GM23338 (cell line): ENCODE measurements around the gene INPP4B. TPM values are rescaled to one million over a fixed set of nuclear protein-coding genes. Genes with fewer than 3 reads are reported as not detected.

Source experiments
- ATAC-seq: fragments of 200-7000 bp; cut with Tn5 transposase; 3 replicates; pipeline ENCODE4 v1.9.1; 2020
- DNase-seq: peaks from one replicate; pipeline ENCODE4 v3.0.0-alpha.2; 2015; ENCODE audit warnings: low spot score
- H2AFZ ChIP-seq: fragments of 200-600 bp; sonication (generic); 2 replicates; pipeline ENCODE4 v1.8.0; 2016; ENCODE audit warnings: antibody characterized with exemption, mild to moderate bottlenecking, moderate library complexity
- H3F3A ChIP-seq: fragments of 200-600 bp; sonication (generic); replicated peaks from 2 replicates; pipeline ENCODE4 v1.8.0; 2017; ENCODE audit warnings: antibody characterized with exemption, mixed run types, low read depth
- H3K27ac ChIP-seq: fragments of 200-600 bp; sonication (generic); 2 replicates; pipeline ENCODE4 v1.6.1; 2016; ENCODE audit warnings: low read depth
- H3K27me3 ChIP-seq: fragments of 200-600 bp; sonication (generic); 2 replicates; pipeline ENCODE4 v1.8.0; 2016; ENCODE audit warnings: mild to moderate bottlenecking, mixed run types, moderate library complexity; ENCODE audit not compliant: insufficient read depth
- H3K36me3 ChIP-seq: fragments of 200-600 bp; sonication (generic); 2 replicates; pipeline ENCODE4 v1.8.0; 2016; ENCODE audit warnings: mild to moderate bottlenecking; ENCODE audit not compliant: insufficient read depth
- H3K4me1 ChIP-seq: fragments of 200-600 bp; sonication (generic); 2 replicates; pipeline ENCODE4 v1.8.0; 2016; ENCODE audit warnings: mild to moderate bottlenecking, moderate library complexity; ENCODE audit not compliant: insufficient read depth
- H3K4me2 ChIP-seq: fragments of 200-600 bp; sonication (generic); 2 replicates; pipeline ENCODE4 v1.7.1; 2017; ENCODE audit warnings: mixed run types
- H3K4me3 ChIP-seq: fragments of 200-600 bp; sonication (generic); 2 replicates; pipeline ENCODE4 v1.6.1; 2016; ENCODE audit warnings: mixed run types
- H3K79me2 ChIP-seq: fragments of 200-600 bp; sonication (generic); replicated peaks from 2 replicates; pipeline ENCODE4 v1.8.0; 2017; ENCODE audit warnings: mild to moderate bottlenecking; ENCODE audit not compliant: insufficient read depth
- H3K9me2 ChIP-seq: fragments of 200-600 bp; sonication (generic); 2 replicates; pipeline ENCODE4 v1.8.0; 2017; ENCODE audit not compliant: insufficient read depth
- H4K20me1 ChIP-seq: fragments of 200-600 bp; sonication (generic); replicated peaks from 2 replicates; pipeline ENCODE4 v1.8.0; 2017; ENCODE audit warnings: mild to moderate bottlenecking; ENCODE audit not compliant: insufficient read depth
- H3K27ac Mint-ChIP-seq: 2 replicates; pipeline ENCODE4 v1.8.0; 2020; ENCODE audit warnings: inconsistent platforms, mild to moderate bottlenecking, moderate library complexity, mixed read lengths
- H3K27me3 Mint-ChIP-seq: 3 replicates; pipeline ENCODE4 v1.8.0; 2022; ENCODE audit warnings: low read depth, mild to moderate bottlenecking, moderate library complexity, mixed read lengths, inconsistent platforms; ENCODE audit not compliant: insufficient read depth, poor library complexity
- H3K36me3 Mint-ChIP-seq: 3 replicates; pipeline ENCODE4 v1.8.0; 2021; ENCODE audit warnings: low read depth, mild to moderate bottlenecking, inconsistent platforms, moderate library complexity, mixed read lengths
- H3K4me1 Mint-ChIP-seq: 3 replicates; pipeline ENCODE4 v1.8.0; 2020; ENCODE audit warnings: mild to moderate bottlenecking, inconsistent platforms, mixed read lengths
- H3K4me3 Mint-ChIP-seq: 3 replicates; pipeline ENCODE4 v1.8.0; 2021; ENCODE audit warnings: moderate library complexity, mild to moderate bottlenecking, inconsistent platforms, mixed read lengths
- H3K9me3 Mint-ChIP-seq: 3 replicates; pipeline ENCODE4 v1.8.0; 2020; ENCODE audit warnings: moderate library complexity, mild to moderate bottlenecking, inconsistent platforms, mixed read lengths
- CREB1 ChIP-seq: fragments of 250-450 bp; sonication (Bioruptor Pico); IDR thresholded peaks from 2 replicates; pipeline ENCODE4 v1.5.0; 2020; ENCODE audit warnings: low read depth, mild to moderate bottlenecking, moderate library complexity
- CTCF ChIP-seq, 2 experiments: fragments of 200-600 bp in 1 of 2; sonication (generic) in 1 of 2; conservative IDR thresholded peaks; 2 replicates each; pipeline versions ENCODE4 v1.5.1 to v1.6.1; 2016 to 2017; ENCODE audit warnings: antibody characterized with exemption in 2 of 2, low read depth in 2 of 2, mild to moderate bottlenecking in 2 of 2, moderate library complexity in 1 of 2
- ETS1 ChIP-seq: IDR thresholded peaks from 2 replicates; pipeline ENCODE4 v1.6.1; 2016; ENCODE audit warnings: antibody characterized with exemption
- EZH2 ChIP-seq: fragments of 200-600 bp; sonication (generic); IDR thresholded peaks from one replicate; pipeline ENCODE4 v1.8.0; 2017; ENCODE audit warnings: antibody characterized with exemption, mild to moderate bottlenecking, low read depth; ENCODE audit not compliant: unreplicated experiment
- EZH2phosphoT487 ChIP-seq: fragments of 200-600 bp; sonication (generic); IDR thresholded peaks from one replicate; pipeline ENCODE4 v1.8.1; 2018; ENCODE audit warnings: antibody characterized with exemption; ENCODE audit not compliant: unreplicated experiment
- JUNB ChIP-seq: IDR thresholded peaks from one replicate; pipeline ENCODE4 v1.6.1; 2016; ENCODE audit warnings: antibody characterized with exemption; ENCODE audit not compliant: unreplicated experiment
- NANOG ChIP-seq: IDR thresholded peaks from 2 replicates; pipeline ENCODE4 v1.6.1; 2016; ENCODE audit warnings: antibody characterized with exemption, borderline replicate concordance
- POLR2AphosphoS5 ChIP-seq: IDR thresholded peaks from 2 replicates; pipeline ENCODE4 v1.6.1; 2016; ENCODE audit warnings: antibody characterized with exemption, low read depth
- REST ChIP-seq: IDR thresholded peaks from one replicate; pipeline ENCODE4 v1.6.1; 2018; ENCODE audit warnings: antibody characterized with exemption; ENCODE audit not compliant: unreplicated experiment
- STAT1 ChIP-seq: IDR thresholded peaks from one replicate; pipeline ENCODE4 v1.6.1; 2016; ENCODE audit warnings: antibody characterized with exemption; ENCODE audit not compliant: unreplicated experiment
- ZNF114 ChIP-seq: fragments of 250-450 bp; sonication (Bioruptor Pico); IDR thresholded peaks from 2 replicates; pipeline ENCODE4 v1.5.0; 2020; ENCODE audit warnings: mild to moderate bottlenecking, moderate library complexity
- ZNF331 ChIP-seq: fragments of 250-450 bp; sonication (Bioruptor Pico); IDR thresholded peaks from 2 replicates; pipeline ENCODE4 v1.5.0; 2020; ENCODE audit warnings: low read depth, mild to moderate bottlenecking, moderate library complexity
- ZNF462 ChIP-seq: fragments of 250-450 bp; sonication (Bioruptor Pico); IDR thresholded peaks from 2 replicates; pipeline ENCODE4 v1.5.0; 2020; ENCODE audit warnings: mild to moderate bottlenecking, moderate library complexity
- polyA plus RNA-seq: library from polyadenylated mRNA; unstranded; fragments of >200 nt; fragmentation: Nextera tagmentation; extraction: Ambion mirVana; gene quantifications from 2 replicates; pipeline ENCODE4 v1.2.1, GENCODE V29; 2016
- total RNA-seq: library from RNA; depleted of rRNA; stranded (reverse); fragments of >200 nt; shearing (Covaris generic); gene quantifications from 2 replicates; pipeline ENCODE4 v1.2.3, GENCODE V29; 2014

The INPP4B gene
- total and polyA plus RNA-seq, 2 experiments from 2014 or later, result 0.11 to 0.14 TPM

- no peaks in the 10 kb centered on the region for H3K36me3 Mint-ChIP-seq
- no peaks in the 10 kb centered on the region for H3K27me3 Mint-ChIP-seq
- no peaks in the 10 kb centered on the region for H3F3A ChIP-seq
- no peaks in the 10 kb centered on the region for H4K20me1 ChIP-seq
- no peak overlapping the region for H3K4me2 ChIP-seq
- H3K79me2 ChIP-seq, result no peaks in the 10 kb centered on the region
- no peak overlapping the region for H3K4me3 Mint-ChIP-seq
- H3K4me1 ChIP-seq, result no peaks in the 10 kb centered on the region
- no peak overlapping the region for H3K4me3 ChIP-seq
- no peak overlapping the region for H3K27ac Mint-ChIP-seq
- peaks cover 6% of the 10 kb centered on the region for H3K9me2 ChIP-seq
- TF ChIP-seq EZH2 (no peak), STAT1 (no peak), ZNF462 (CRISPR knock-in tag) (no peak), REST (no peak), ZNF114 (CRISPR knock-in tag) (no peak), CTCF (conservative IDR thresholded peaks at IDR 0.05; ENCODE audit: low read depth in 2 of 2) (no peak), POLR2AphosphoS5 (no peak), NANOG (no peak), JUNB (no peak), CREB1 (CRISPR knock-in tag) (no peak), EZH2phosphoT487 (no peak), ZNF331 (CRISPR knock-in tag) (no peak), ETS1 (no peak)
- no peak overlapping the region for H3K27ac ChIP-seq
- H3K27me3 ChIP-seq, result no peaks in the 10 kb centered on the region
- no peaks in the 10 kb centered on the region for H3K4me1 Mint-ChIP-seq
- H3K36me3 ChIP-seq, result no peaks in the 10 kb centered on the region
- DNase-seq, result no peak
- H2AFZ ChIP-seq, result no peak overlapping the region
- no peak for ATAC-seq
- no peaks in the 10 kb centered on the region for H3K9me3 Mint-ChIP-seq
Observed at GRCh38 chr4:142307857-142308256, 538.2 kb downstream of the INPP4B start.
